Measurements from ENCODE around the gene TGDS.
A peak's percentile ranks its signal among the peaks of the same experiment; 100 is the strongest.

Gene TGDS

GRCh38 chr13:94599877-94600276 lies 3.9 kb upstream of the TGDS start:
- DNase-seq: no peak

GRCh38 chr13:94598281-94598680 lies 2.3 kb upstream of the TGDS start:
- no peak for DNase-seq

- no peak for DNase-seq
Observed at GRCh38 chr13:94596575-94596971, 621 bp upstream of the TGDS start.

- peak in 1 of 2 donors; percentile 12 for DNase-seq
Observed at GRCh38 chr13:94595001-94595949, 677 bp downstream of the TGDS start.

- no peak for DNase-seq
Observed at GRCh38 chr13:94590744-94591143, 5.2 kb downstream of the TGDS start.

GRCh38 chr13:94588541-94588940 lies 7.4 kb downstream of the TGDS start:
- DNase-seq: no peak

- DNase-seq: no peak
Observed at GRCh38 chr13:94586371-94586770, 9.6 kb downstream of the TGDS start.

- no peak for DNase-seq
Observed at GRCh38 chr13:94585543-94586101, 10.3 kb downstream of the TGDS start.

GRCh38 chr13:94583926-94584325 lies 12.0 kb downstream of the TGDS start:
- no peak for DNase-seq

GRCh38 chr13:94579063-94579462 lies 16.9 kb downstream of the TGDS start:
- no peak for DNase-seq

GRCh38 chr13:94569615-94570014 lies 26.3 kb downstream of the TGDS start:
- DNase-seq: no peak

- DNase-seq: no peak
Observed at GRCh38 chr13:94568443-94568842, 27.5 kb downstream of the TGDS start.

GRCh38 chr13:94567581-94567980 lies 28.4 kb downstream of the TGDS start:
- no peak for DNase-seq

- no peak for DNase-seq
Observed at GRCh38 chr13:94561126-94561525, 34.8 kb downstream of the TGDS start.

- DNase-seq: no peak
Observed at GRCh38 chr13:94560116-94560515, 35.8 kb downstream of the TGDS start.

GRCh38 chr13:94559222-94559795 lies 36.6 kb downstream of the TGDS start:
- no peak for DNase-seq

- DNase-seq: no peak
Observed at GRCh38 chr13:94558716-94559115, 37.2 kb downstream of the TGDS start.

GRCh38 chr13:94557684-94558235 lies 38.2 kb downstream of the TGDS start:
- DNase-seq: no peak

GRCh38 chr13:94556621-94557020 lies 39.3 kb downstream of the TGDS start:
- DNase-seq: no peak

GRCh38 chr13:94556041-94556440 lies 39.9 kb downstream of the TGDS start:
- no peak for DNase-seq

- no peak for DNase-seq
Observed at GRCh38 chr13:94553766-94554165, 42.2 kb downstream of the TGDS start.

- DNase-seq: no peak
Observed at GRCh38 chr13:94552095-94552494, 43.9 kb downstream of the TGDS start.

- DNase-seq: peak in 1 of 2 donors; percentile 49
Observed at GRCh38 chr13:94550062-94550738, 45.8 kb downstream of the TGDS start.

Data from bone marrow (tissue), 2 donors.